BLaER1 treated with 17β-estradiol and CSF1 and Interleukin-3, amounts not matched to agents 10 nM and 100 nM (cell line): Measurements from ENCODE around the gene DTD2.
"Not testable (repeated sequence)": the region's sequence is repeated elsewhere in the genome, so short reads cannot be mapped to it uniquely, and the experiment has no call there.

Experiments
- H3K27ac ChIP-seq, 11 experiments: shearing (Covaris generic); formaldehyde crosslinking; 2 replicates each; pipeline ENCODE4 v1.8.1; 2022
- H3K27me3 ChIP-seq, 11 experiments: shearing (Covaris generic); formaldehyde crosslinking; 2 replicates each; pipeline ENCODE4 v1.8.1; 2022
- H3K36me3 ChIP-seq, 11 experiments: shearing (Covaris generic); formaldehyde crosslinking; 2 replicates each; pipeline ENCODE4 v1.8.1; 2022
- H3K4me1 ChIP-seq, 10 experiments: shearing (Covaris generic); formaldehyde crosslinking; 2 replicates each; pipeline ENCODE4 v1.8.1; 2022
- H3K4me2 ChIP-seq, 11 experiments: shearing (Covaris generic); formaldehyde crosslinking; 2 replicates each; pipeline ENCODE4 v1.8.1; 2022
- H3K4me3 ChIP-seq, 10 experiments: shearing (Covaris generic); formaldehyde crosslinking; 2 replicates each; pipeline ENCODE4 v1.8.1; 2022
- H3K9ac ChIP-seq, 11 experiments: shearing (Covaris generic); formaldehyde crosslinking; 2 replicates each; pipeline ENCODE4 v1.8.1; 2022
- H3K9me3 ChIP-seq, 11 experiments: shearing (Covaris generic); formaldehyde crosslinking; replicated peaks in 1 of 11; 2 replicates each; pipeline ENCODE4 v1.8.1; 2022
- H4K20me1 ChIP-seq, 11 experiments: shearing (Covaris generic); formaldehyde crosslinking; 2 replicates each; pipeline ENCODE4 v1.8.1; 2022
- Cebpa-rat ChIP-seq, 11 experiments: shearing (Covaris generic); IDR thresholded peaks; 2 replicates each; pipeline ENCODE4 v1.8.1; 2022

The DTD2 gene

DNA sequence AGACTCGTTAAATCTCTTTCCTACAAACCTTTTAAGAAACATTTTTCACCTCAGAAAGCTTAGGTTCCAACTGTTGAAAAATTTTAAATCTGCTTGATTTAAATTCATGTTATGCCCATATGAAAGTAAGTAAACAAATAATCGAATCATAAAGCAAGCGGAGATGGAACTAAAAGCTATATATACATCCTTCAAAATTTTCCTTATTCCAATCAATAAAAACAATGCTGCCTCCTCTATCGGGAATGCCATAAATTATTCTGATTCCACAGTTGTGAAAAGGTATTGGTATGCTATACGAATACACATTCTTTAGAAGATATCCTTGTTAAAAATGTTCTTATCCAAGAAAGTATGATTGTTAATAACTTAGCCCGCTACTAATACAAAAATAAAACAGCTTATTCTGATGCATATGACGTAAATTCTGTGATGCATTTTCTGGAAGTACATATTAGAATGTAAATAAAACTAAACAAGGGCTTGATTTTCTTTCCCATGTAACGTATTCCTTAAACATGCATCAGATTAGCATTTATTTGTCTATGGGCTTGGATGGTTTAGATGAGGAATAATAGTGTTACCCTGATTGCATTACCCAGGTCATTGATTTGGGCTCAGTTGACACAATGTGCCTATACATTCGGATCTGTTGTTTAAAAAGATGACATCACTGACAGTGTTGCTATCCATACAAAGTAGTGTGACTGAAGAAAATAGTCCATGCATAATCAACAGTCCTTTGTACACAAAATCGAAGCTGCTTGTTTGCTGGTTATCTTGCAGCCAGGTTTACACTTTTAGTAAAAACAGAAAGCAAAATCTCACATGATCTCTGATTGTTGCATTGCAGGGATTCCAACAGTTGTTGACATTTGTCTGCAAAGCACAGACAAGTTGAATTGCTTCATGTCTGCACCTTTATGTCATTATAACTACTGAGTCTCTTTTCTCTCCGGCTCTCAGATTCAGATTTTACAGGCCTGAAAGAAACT is 656 bp upstream of the DTD2 start:
- no peaks in the 10 kb centered on the region for H3K9me3 ChIP-seq
- H4K20me1 ChIP-seq = no peaks in the 10 kb centered on the region
- H3K27ac ChIP-seq = peak overlapping the region in 6 of 11 experiments; percentile 78 to 91 (median 86); a peak in 8 of 22 replicates
- peak overlapping the region; percentile 66 to 87 (median 79); a peak in 19 of 20 replicates for H3K4me3 ChIP-seq
- peak overlapping the region; percentile 84 to 95 (median 91); a peak in 19 of 22 replicates for H3K9ac ChIP-seq
- no peaks in the 10 kb centered on the region for H3K27me3 ChIP-seq
- H3K4me1 ChIP-seq = peaks cover 11 to 28% (median 20%) of the 10 kb centered on the region in 10 experiments
- H3K4me2 ChIP-seq = peak overlapping the region; percentile 32 to 88 (median 80); a peak in 20 of 22 replicates
- TF ChIP-seq Cebpa-rat (IDR thresholded peaks at IDR 0.05) = no peak
- H3K36me3 ChIP-seq = peaks cover 0 to 6% (median 3%) of the 10 kb centered on the region in 11 experiments; a peak in 16 of 22 replicates

DNA sequence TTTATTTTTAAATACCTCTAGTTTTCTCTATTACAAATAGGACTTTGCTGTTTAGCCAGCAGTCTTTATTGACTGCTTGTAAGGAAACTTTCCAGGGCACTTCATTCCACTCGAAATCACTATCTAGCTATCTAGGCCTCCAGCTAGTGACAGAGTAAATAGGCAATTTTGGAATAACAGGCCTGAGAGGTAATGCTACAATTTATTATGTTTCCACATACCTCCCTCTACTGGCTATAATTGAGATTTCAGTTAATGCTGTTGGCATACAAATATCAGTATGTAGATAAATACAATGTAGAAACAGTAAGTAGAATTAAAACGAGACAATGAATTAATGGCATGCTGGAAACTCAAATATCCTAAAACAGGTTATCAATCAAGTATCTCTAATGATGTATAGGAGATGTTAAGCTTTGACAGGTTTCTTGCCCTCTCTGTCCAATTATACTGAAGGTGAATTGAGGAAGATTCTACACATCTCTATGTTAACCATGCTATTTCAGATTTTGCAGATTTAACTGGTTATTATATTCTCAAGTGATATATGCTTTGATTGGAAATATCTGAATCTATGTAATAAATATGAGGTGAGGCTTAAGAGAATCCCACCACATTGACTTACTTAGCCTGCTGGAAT is 7.2 kb downstream of the DTD2 start:
- Histone ChIP-seq H4K20me1 (no peaks in the 10 kb centered on the region), H3K9ac (no peak overlapping the region), H3K4me2 (no peak overlapping the region), H3K9me3 (no peaks in the 10 kb centered on the region), H3K36me3 (peaks cover 11 to 71% (median 44%) of the 10 kb centered on the region in 11 experiments; a peak in 20 of 22 replicates), H3K27ac (no peak overlapping the region), H3K4me3 (no peak overlapping the region), H3K4me1 (no peaks in the 10 kb centered on the region; a peak in 1 of 20 replicates), H3K27me3 (no peaks in the 10 kb centered on the region)
- no peak for TF ChIP-seq Cebpa-rat (IDR thresholded peaks at IDR 0.05)

DNA sequence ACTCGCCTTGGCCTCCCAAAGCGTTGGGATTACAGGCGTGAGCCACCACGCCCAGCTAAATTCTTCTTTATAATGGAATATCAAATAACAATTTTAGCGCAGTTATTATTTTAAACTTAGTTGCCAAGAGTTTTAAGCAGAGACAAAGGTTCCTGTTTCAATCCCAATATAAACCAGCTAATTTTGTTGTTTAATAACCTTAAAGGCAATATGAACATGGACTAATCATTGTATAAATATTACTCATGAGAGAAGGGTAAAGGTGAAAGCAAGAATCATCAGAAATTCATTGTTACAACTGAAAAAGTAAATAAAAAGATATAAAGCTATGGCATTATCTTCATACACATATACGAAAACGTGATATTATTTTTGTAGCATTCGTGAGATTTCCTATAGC is 8.2 kb downstream of the DTD2 start:
- H3K9me3 ChIP-seq = 0 out of 22 replicates have a peak, but pooled peaks cover 0 to 1% (median 0%) of the 10 kb centered on the region in 11 experiments
- no peaks in the 10 kb centered on the region for H3K4me1 ChIP-seq
- peaks cover 11 to 71% (median 44%) of the 10 kb centered on the region in 11 experiments; a peak in 20 of 22 replicates for H3K36me3 ChIP-seq
- no peak overlapping the region for H3K9ac ChIP-seq
- no peak overlapping the region for H3K4me2 ChIP-seq
- no peaks in the 10 kb centered on the region for H3K27me3 ChIP-seq
- no peak for TF ChIP-seq Cebpa-rat (IDR thresholded peaks at IDR 0.05)
- no peaks in the 10 kb centered on the region for H4K20me1 ChIP-seq
- no peak overlapping the region for H3K27ac ChIP-seq
- no peak overlapping the region for H3K4me3 ChIP-seq

DNA sequence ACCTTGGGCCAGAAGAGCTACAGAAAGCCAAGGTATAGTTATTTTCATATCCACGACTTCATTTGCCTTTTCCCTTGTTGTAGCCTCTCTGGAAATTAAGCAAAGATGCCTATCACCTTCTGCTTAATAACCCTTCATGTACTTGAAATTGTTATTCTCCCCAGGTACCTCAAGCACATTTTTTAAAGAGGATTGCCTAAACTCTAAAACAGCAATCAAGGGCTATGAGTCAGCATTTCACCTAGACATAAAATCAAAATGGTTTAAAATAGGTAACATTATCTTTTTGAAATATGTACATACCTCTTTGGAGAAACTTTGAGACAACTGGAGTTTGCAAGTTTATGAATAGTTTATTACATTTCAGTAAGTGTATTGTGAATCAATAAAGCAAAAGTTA is 11.6 kb downstream of the DTD2 start:
- TF ChIP-seq Cebpa-rat (IDR thresholded peaks at IDR 0.05) = no peak
- peaks cover 0 to 48% (median 21%) of the 10 kb centered on the region in 11 experiments; a peak in 13 of 22 replicates for H3K36me3 ChIP-seq
- no peak overlapping the region for H3K9ac ChIP-seq
- no peaks in the 10 kb centered on the region for H4K20me1 ChIP-seq
- H3K27me3 ChIP-seq = no peaks in the 10 kb centered on the region
- H3K4me2 ChIP-seq = no peak overlapping the region
- no peak overlapping the region for H3K4me3 ChIP-seq
- H3K27ac ChIP-seq = no peak overlapping the region
- H3K9me3 ChIP-seq = 0 out of 22 replicates have a peak, but pooled peaks cover 0 to 4% (median 0%) of the 10 kb centered on the region in 11 experiments
- no peaks in the 10 kb centered on the region for H3K4me1 ChIP-seq

DNA sequence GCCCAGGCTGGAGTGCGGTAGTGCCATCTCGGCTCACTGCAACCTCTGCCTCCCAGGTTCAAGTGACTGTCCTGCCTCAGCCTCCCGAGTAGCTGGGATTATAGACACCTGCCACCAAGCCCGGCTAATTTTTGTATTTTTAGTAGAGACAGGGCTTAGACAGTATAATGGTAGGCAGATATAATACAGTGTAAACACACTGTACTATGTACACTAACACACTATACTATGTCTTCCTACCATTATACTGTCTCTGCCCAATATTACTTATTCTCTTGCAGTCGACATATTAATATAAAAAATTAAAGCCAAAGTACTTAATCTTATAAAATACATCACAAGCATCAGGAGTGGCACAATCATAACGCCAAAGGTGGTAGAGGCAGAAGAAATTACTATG is 15.0 kb downstream of the DTD2 start:
- no peak overlapping the region for H3K9ac ChIP-seq
- H3K9me3 ChIP-seq = peaks cover 5 to 16% (median 11%) of the 10 kb centered on the region in 11 experiments; a peak in 18 of 22 replicates

DNA sequence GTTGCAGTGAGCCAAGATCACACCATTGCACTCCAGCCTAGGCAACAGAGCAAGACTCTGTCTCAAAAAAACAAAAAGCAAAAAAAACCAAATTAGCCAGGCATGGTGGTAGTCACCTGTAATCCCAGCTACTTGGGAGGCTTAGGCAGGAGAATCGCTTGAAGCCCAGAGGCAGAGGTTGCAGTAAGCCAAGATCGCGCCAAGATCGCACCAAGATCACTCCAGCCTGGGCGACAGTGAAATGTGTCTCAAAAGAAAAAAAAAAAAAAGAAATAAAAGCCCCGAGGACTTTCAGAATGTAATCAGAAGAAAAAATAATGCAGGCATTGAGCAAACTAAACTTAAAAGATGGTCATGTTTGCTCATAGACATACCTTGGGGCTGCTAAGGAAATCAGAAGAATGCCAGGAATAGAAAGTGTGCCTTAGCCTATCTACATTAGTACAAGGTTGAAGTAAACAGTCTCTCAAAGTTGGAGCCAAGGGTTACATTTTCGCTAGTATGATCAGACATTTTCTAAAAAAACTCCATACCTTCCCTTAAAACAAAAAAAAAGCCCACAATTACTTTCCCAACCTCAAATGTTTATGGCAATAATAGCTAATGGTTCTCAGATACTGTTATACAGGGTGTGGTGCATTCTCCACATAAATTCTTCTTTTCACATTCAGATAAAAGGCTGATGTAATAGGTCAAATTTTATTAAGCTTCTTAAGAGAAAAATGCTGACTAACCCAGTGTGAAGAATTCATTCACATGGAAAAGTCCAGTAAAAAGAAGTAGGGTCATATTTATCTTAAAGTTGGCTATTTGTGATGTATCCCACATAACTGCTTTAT is 15.8 kb downstream of the DTD2 start:
- Histone ChIP-seq H3K27me3 (no peaks in the 10 kb centered on the region), H3K36me3 (peaks cover 0 to 19% (median 5%) of the 10 kb centered on the region in 11 experiments; a peak in 9 of 22 replicates), H3K4me1 (no peaks in the 10 kb centered on the region), H4K20me1 (no peaks in the 10 kb centered on the region), H3K9me3 (peaks cover 5 to 16% (median 13%) of the 10 kb centered on the region in 11 experiments; a peak in 18 of 22 replicates), H3K27ac (no peak overlapping the region), H3K4me2 (no peak overlapping the region), H3K4me3 (no peak overlapping the region), H3K9ac (no peak overlapping the region)
- TF ChIP-seq Cebpa-rat (IDR thresholded peaks at IDR 0.05) = no peak

More for the DNA sequence above, 15.0 kb downstream of the DTD2 start:
- Histone ChIP-seq H3K4me1 (no peaks in the 10 kb centered on the region), H3K4me3 (no peak overlapping the region), H4K20me1 (no peaks in the 10 kb centered on the region), H3K27me3 (no peaks in the 10 kb centered on the region), H3K27ac (no peak overlapping the region), H3K4me2 (no peak overlapping the region), H3K36me3 (peaks cover 0 to 25% (median 5%) of the 10 kb centered on the region in 11 experiments; a peak in 10 of 22 replicates)
- TF ChIP-seq Cebpa-rat (IDR thresholded peaks at IDR 0.05) = no peak

DNA sequence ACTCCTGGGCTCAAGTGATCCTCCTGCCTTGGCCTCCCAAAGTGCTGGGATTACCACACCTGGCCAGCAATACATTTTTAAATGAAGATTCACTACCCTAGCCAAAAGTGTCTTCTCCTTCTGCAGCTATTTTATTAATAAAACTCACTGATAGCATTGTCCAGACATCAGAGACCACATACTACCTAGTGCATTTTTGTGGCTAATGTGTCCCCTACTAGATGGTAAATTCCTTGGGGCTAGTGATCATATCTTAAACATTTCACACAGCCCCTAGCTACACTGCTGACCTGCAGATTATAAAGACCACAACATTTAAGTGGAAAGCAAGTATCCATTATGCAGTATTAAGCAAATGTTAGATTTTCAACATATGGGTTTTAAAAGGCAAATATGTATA is 17.0 kb downstream of the DTD2 start:
- no peaks in the 10 kb centered on the region for H4K20me1 ChIP-seq
- no peak overlapping the region for H3K4me3 ChIP-seq
- no peak overlapping the region for H3K9ac ChIP-seq
- H3K4me1 ChIP-seq = peaks cover 0 to 8% (median 0%) of the 10 kb centered on the region in 10 experiments; a peak in 2 of 20 replicates
- peaks cover 0 to 12% (median 0%) of the 10 kb centered on the region in 11 experiments; a peak in 1 of 22 replicates for H3K36me3 ChIP-seq
- TF ChIP-seq Cebpa-rat (IDR thresholded peaks at IDR 0.05) = no peak
- peaks cover 5 to 16% (median 13%) of the 10 kb centered on the region in 11 experiments; a peak in 18 of 22 replicates for H3K9me3 ChIP-seq
- H3K27ac ChIP-seq = no peak overlapping the region
- H3K4me2 ChIP-seq = no peak overlapping the region
- no peaks in the 10 kb centered on the region for H3K27me3 ChIP-seq

DNA sequence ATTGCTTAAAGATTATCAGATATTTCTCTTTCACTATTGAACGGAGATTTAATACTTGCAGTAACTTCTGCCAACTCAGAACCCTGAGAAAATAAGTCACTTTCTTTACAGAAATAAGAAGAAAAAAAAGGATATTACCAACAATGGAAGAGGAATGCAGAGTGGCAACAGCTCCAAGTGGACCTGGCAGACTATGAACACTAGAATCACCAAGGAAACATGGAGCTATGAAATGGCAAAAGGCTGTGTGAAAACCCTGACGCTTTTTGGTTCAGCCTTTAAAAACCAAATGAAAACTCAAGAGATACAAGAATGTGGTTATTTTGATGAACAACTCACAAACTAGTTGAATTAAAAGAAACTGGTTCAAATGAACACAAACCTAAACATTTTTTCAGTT is 17.7 kb downstream of the DTD2 start:
- H3K9ac ChIP-seq = no peak overlapping the region
- peaks cover 0 to 12% (median 0%) of the 10 kb centered on the region in 11 experiments; a peak in 1 of 22 replicates for H3K36me3 ChIP-seq
- H3K9me3 ChIP-seq = peaks cover 5 to 16% (median 13%) of the 10 kb centered on the region in 11 experiments; a peak in 18 of 22 replicates
- no peak overlapping the region for H3K27ac ChIP-seq
- H3K4me3 ChIP-seq = no peak overlapping the region
- H3K4me2 ChIP-seq = no peak overlapping the region
- no peaks in the 10 kb centered on the region for H3K27me3 ChIP-seq
- H3K4me1 ChIP-seq = peaks cover 0 to 9% (median 0%) of the 10 kb centered on the region in 10 experiments; a peak in 2 of 20 replicates
- no peaks in the 10 kb centered on the region for H4K20me1 ChIP-seq
- TF ChIP-seq Cebpa-rat (IDR thresholded peaks at IDR 0.05) = no peak

DNA sequence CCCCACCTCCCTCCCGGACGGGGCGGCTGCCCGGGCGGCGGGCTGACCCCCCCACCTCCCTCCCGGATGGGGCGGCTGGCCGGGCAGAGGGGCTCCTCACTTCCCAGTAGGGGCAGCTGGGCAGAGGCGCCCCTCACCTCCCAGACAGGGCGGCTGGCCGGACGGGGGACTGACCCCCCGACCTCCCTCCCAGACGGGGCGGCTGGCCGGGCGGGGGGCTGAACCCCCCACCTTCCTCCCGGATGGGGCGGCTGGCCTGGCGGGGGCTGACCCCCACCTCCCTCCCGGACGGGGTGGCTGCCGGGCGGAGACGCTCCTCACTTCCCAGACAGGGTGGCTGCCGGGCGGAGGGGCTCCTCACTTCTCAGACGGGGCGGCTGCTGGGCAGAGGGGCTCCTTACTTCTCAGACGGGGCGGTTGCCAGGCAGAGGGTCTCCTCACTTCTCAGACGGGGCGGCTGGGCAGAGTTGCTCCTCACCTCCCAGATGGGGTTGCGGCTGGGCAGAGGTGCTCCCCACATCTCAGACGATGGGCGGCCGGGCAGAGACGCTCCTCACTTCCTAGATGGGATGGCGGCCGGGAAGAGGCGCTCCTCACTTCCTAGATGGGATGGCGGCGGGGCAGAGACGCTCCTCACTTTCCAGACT is 20.1 kb downstream of the DTD2 start:
- not testable (repeated sequence) for H3K4me1 ChIP-seq, H3K9ac ChIP-seq, H3K4me2 ChIP-seq, H4K20me1 ChIP-seq, H3K4me3 ChIP-seq, H3K27me3 ChIP-seq, H3K27ac ChIP-seq
- peaks cover 11 to 27% (median 18%) of the 10 kb centered on the region in 11 experiments; a peak in 20 of 22 replicates for H3K9me3 ChIP-seq
- peaks cover 0 to 14% (median 3%) of the 10 kb centered on the region in 11 experiments; a peak in 5 of 22 replicates for H3K36me3 ChIP-seq
